Measurements from ENCODE around the gene ADAMTS4. TPM values are rescaled to one million over a fixed set of nuclear protein-coding genes. Genes with fewer than 3 reads are reported as not detected.

The ADAMTS4 gene
- total and polyA plus RNA-seq, 2 donors (not counting 3 experiments of a cell fraction or from before 2014, with no cell fraction given): 2.5 to 13.6 TPM

DNA sequence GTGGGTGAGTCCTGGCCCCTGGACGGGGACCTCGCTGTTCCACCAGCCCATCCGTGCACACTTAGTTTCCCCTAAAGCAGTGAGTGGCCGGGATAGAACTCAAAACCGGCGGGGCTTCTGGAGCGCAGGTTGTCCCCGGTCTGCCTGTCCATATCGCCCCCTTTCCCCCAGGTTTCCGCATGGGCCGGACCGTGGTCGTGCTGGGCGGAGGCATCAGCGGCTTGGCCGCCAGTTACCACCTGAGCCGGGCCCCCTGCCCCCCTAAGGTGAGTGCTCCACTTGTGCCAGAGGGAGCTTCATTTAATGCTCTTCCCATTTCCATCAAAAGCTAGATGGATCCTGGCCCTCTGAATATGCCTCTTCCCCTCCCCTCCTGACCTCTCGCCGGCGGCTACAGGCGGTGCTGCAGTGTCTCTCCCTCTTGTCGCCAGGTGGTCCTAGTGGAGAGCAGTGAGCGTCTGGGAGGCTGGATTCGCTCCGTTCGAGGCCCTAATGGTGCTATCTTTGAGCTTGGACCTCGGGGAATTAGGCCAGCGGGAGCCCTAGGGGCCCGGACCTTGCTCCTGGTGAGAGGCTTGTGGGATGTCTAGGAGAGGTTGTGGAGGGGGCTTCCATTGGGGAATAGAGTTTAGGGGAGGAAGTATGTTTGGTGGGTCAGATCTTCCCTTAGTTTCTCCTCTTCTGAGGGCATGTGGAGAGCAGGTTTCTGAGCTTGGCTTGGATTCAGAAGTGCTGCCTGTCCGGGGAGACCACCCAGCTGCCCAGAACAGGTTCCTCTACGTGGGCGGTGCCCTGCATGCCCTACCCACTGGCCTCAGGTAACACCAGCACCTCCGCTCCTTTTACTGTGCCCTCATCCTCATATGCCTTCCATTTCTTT lies 31.9 kb downstream of the ADAMTS4 start:
- CTCF ChIA-PET: interaction anchor here (0.6 to 3.1 kb wide), 16 partner anchors 7 to 215 kb away, joined by 3 to 35 read pairs (median 7); partner anchors contain the start of genes ADAMTS4, B4GALT3, CFAP126 and DEDD
- H3K36me3 ChIP-seq (ENCODE audit: control insufficient read depth in 2 of 2, extremely low read depth in 1 of 2, insufficient read depth in 2 of 2, low read length in 2 of 2): peaks cover 11 to 26% of the 10 kb centered on the region in 2 experiments
- H3K27ac ChIP-seq (ENCODE audit: insufficient read depth, low read depth, low read length): peak overlapping the region; percentile 74

More for the DNA sequence above, 31.9 kb downstream of the ADAMTS4 start:
- BruUV-seq (replicated peaks): TSS peak; percentile 30
- Histone ChIP-seq H3K4me1 (ENCODE audit: control insufficient read depth, extremely low read depth, insufficient read depth, low read length) (peaks cover 16% of the 10 kb centered on the region), H2AFZ (ENCODE audit: low read depth, low read length) (peak overlapping the region; percentile 79), H3K4me3 (replicated peaks in 1 of 3; ENCODE audit: insufficient read depth in 1 of 3, low read depth in 1 of 3, low read length in 3 of 3) (peak overlapping the region; percentile 81 to 87 (median 87)), H4K20me1 (replicated peaks; ENCODE audit: control insufficient read depth, extremely low read depth, insufficient read depth, low read length) (no peaks in the 10 kb centered on the region), H3K9ac (replicated peaks; ENCODE audit: extremely low read depth, insufficient read depth, low read length) (peak overlapping the region; percentile 82), H3K27me3 (ENCODE audit: control insufficient read depth in 2 of 2, insufficient read depth in 2 of 2, low read length in 2 of 2) (no peaks in the 10 kb centered on the region), H3K9me1 (replicated peaks; ENCODE audit: control insufficient read depth, extremely low read depth, insufficient read depth, low read length) (no peaks in the 10 kb centered on the region), H3K9me3 (replicated peaks; ENCODE audit: control insufficient read depth, insufficient read depth, low read length) (no peaks in the 10 kb centered on the region), H3K4me2 (ENCODE audit: insufficient read depth, low read length) (peak overlapping the region; percentile 93), H3K79me2 (ENCODE audit: control insufficient read depth, insufficient read depth, low read length) (no peaks in the 10 kb centered on the region)
- TF ChIP-seq MYC (IDR thresholded peaks at IDR 0.05; ENCODE audit: low read depth, low read length) (no peak), POLR2A (IDR thresholded peaks at IDR 0.05; ENCODE audit: low read depth, low read length) (no peak), GATA2 (IDR thresholded peaks at IDR 0.05; ENCODE audit: insufficient read depth, insufficient read length, low read depth, low read length) (no peak), EZH2 (IDR thresholded peaks at IDR 0.05; ENCODE audit: borderline replicate concordance, low read depth, low read length, severe bottlenecking) (no peak), JUN (IDR thresholded peaks at IDR 0.05; ENCODE audit: borderline replicate concordance, insufficient read depth, insufficient read length, low read depth) (no peak), POLR2AphosphoS5 (IDR thresholded peaks at IDR 0.05; ENCODE audit: insufficient read depth, low read depth, low read length) (no peak), FOS (IDR thresholded peaks at IDR 0.05; ENCODE audit: borderline replicate concordance, insufficient read depth, low read length) (no peak)
- TF ChIP-seq, protein P1, sequence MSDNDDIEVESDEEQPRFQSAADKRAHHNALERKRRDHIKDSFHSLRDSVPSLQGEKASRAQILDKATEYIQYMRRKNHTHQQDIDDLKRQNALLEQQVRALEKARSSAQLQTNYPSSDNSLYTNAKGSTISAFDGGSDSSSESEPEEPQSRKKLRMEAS (IDR thresholded peaks at IDR 0.05; ENCODE audit: insufficient read depth, insufficient read length): no peak
- intact Hi-C loops (cut with micrococcal nuclease) (loop anchor here (1.0 to 2.0 kb wide), 4 partner anchors 10 to 216 kb away; partner anchors contain the start of gene B4GALT3), dilution Hi-C loops (cut with MboI; ENCODE audit: extremely low pct_ligation_motif_present, low sequenced_read_pairs) (no loop called here)
- POLR2A ChIA-PET: interaction anchor here (0.5 to 2.2 kb wide), 4 partner anchors 13 to 215 kb away, joined by 3 to 8 read pairs (median 4); partner anchors contain the start of gene TOMM40L
- DNase-seq (ENCODE audit: low read depth, low spot score) (no peak), FAIRE-seq (no peak)

Measured in endothelial cell of umbilical vein (primary cell).